Activated T-helper 2 cell treated with anti-CD3 and anti-CD28 coated beads, Interferon-gamma antibody, Interleukin-2, Interleukin-4, amounts not matched to agents 10 μg/mL and 5 μg/mL and 100 μg/mL, durations not matched to agents 14 hours and 24 hours and 36 hours (primary cell): ENCODE measurements around the gene C14orf132. TPM values are rescaled to one million over a fixed set of nuclear protein-coding genes. Genes with fewer than 3 reads are reported as not detected.

ENCODE experiments used
- DNase-seq: peaks from one replicate; pipeline ENCODE4 v3.0.0; 2021; ENCODE audit warnings: low spot score
- H3K27ac Mint-ChIP-seq: one replicate; pipeline ENCODE4 v1.8.0; 2021; ENCODE audit warnings: mixed read lengths
- H3K27me3 Mint-ChIP-seq: one replicate; pipeline ENCODE4 v1.8.0; 2021; ENCODE audit warnings: low read depth, mixed read lengths
- H3K36me3 Mint-ChIP-seq: one replicate; pipeline ENCODE4 v1.8.0; 2021; ENCODE audit warnings: low read depth, mixed read lengths
- H3K4me1 Mint-ChIP-seq: one replicate; pipeline ENCODE4 v1.8.0; 2021; ENCODE audit warnings: low read depth, mixed read lengths
- H3K4me3 Mint-ChIP-seq: one replicate; pipeline ENCODE4 v1.8.0; 2021; ENCODE audit warnings: low read depth, mild to moderate bottlenecking, moderate library complexity, mixed read lengths
- H3K9me3 Mint-ChIP-seq: one replicate; pipeline ENCODE4 v1.8.0; 2021; ENCODE audit warnings: mixed read lengths
- intact Hi-C: fragments of 100-400 bp; cut with micrococcal nuclease; formaldehyde crosslinking; loops from one replicate; pipeline ENCODE4 v1.15.1; 2023
- total RNA-seq: library from RNA; stranded (reverse); gene quantifications from 2 replicates; pipeline ENCODE4 v1.2.3, GENCODE V29; 2022

Gene C14orf132
- total RNA-seq, 1 donor from 2014 or later = 1.6 TPM

GRCh38 chr14:96057738-96058137 lies 18.6 kb downstream of the C14orf132 start:
- H3K27me3 Mint-ChIP-seq = peaks cover 3% of the 10 kb centered on the region
- no peak for DNase-seq
- H3K9me3 Mint-ChIP-seq = no peaks in the 10 kb centered on the region
- H3K36me3 Mint-ChIP-seq = no peaks in the 10 kb centered on the region
- H3K4me3 Mint-ChIP-seq = no peak overlapping the region
- H3K27ac Mint-ChIP-seq = no peak overlapping the region
- intact Hi-C loops = no loop called here
- H3K4me1 Mint-ChIP-seq = no peaks in the 10 kb centered on the region

DNA sequence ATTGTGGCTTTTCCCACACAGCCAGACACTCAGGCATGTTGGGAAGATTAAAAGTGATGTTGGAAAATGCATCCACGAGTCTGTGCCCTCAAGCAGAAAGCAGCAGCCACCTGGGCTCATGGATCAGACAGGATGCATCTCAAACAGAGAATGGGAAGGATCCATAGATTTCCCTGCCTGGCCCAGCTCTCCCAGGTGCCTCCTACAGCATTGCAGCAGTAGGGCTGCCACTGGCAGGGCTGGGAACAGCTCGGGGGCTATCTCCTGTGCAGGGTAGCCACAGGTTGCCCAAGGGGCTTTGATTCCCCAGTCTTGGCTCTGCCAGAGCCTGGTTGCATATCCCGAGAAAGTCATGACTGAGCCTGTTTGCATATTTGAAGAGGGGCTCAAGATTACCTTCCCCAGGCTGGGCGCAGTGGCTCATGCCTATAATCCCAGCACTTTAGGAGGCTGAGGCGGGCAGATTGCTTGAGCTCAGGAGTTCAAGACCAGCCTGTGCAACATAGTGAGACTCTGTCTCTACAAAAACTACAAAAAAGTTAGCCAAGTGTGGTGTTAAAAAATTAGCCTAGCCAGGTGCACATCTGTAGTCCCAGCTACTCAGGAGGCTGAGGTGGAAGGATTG lies 19.5 kb downstream of the C14orf132 start:
- no peak overlapping the region for H3K4me3 Mint-ChIP-seq
- no peak overlapping the region for H3K27ac Mint-ChIP-seq
- H3K36me3 Mint-ChIP-seq = no peaks in the 10 kb centered on the region
- no peak for DNase-seq
- no peaks in the 10 kb centered on the region for H3K4me1 Mint-ChIP-seq
- H3K9me3 Mint-ChIP-seq = no peaks in the 10 kb centered on the region
- intact Hi-C loops = no loop called here
- H3K27me3 Mint-ChIP-seq = peaks cover 3% of the 10 kb centered on the region

- no peak overlapping the region for H3K4me3 Mint-ChIP-seq
- peaks cover 3% of the 10 kb centered on the region for H3K27me3 Mint-ChIP-seq
- DNase-seq = no peak
- H3K27ac Mint-ChIP-seq = no peak overlapping the region
- intact Hi-C loops = no loop called here
- H3K4me1 Mint-ChIP-seq = no peaks in the 10 kb centered on the region
- H3K36me3 Mint-ChIP-seq = no peaks in the 10 kb centered on the region
- no peaks in the 10 kb centered on the region for H3K9me3 Mint-ChIP-seq
Observed at GRCh38 chr14:96059519-96060135, 20.5 kb downstream of the C14orf132 start.

GRCh38 chr14:96060186-96060933 lies 21.2 kb downstream of the C14orf132 start:
- Mint-ChIP-seq H3K4me1 (no peaks in the 10 kb centered on the region), H3K4me3 (no peak overlapping the region), H3K9me3 (no peaks in the 10 kb centered on the region), H3K27me3 (peaks cover 3% of the 10 kb centered on the region), H3K36me3 (no peaks in the 10 kb centered on the region), H3K27ac (no peak overlapping the region)
- no peak for DNase-seq
- intact Hi-C loops = no loop called here

- H3K27me3 Mint-ChIP-seq = peaks cover 3% of the 10 kb centered on the region
- H3K4me3 Mint-ChIP-seq = no peak overlapping the region
- no peaks in the 10 kb centered on the region for H3K9me3 Mint-ChIP-seq
- H3K27ac Mint-ChIP-seq = no peak overlapping the region
- H3K36me3 Mint-ChIP-seq = no peaks in the 10 kb centered on the region
- DNase-seq = no peak
- intact Hi-C loops = no loop called here
- H3K4me1 Mint-ChIP-seq = no peaks in the 10 kb centered on the region
Observed at GRCh38 chr14:96062010-96062409, 22.8 kb downstream of the C14orf132 start.

- no peak overlapping the region for H3K4me3 Mint-ChIP-seq
- intact Hi-C loops = no loop called here
- peaks cover 3% of the 10 kb centered on the region for H3K27me3 Mint-ChIP-seq
- H3K36me3 Mint-ChIP-seq = no peaks in the 10 kb centered on the region
- no peaks in the 10 kb centered on the region for H3K4me1 Mint-ChIP-seq
- no peak for DNase-seq
- H3K9me3 Mint-ChIP-seq = no peaks in the 10 kb centered on the region
- H3K27ac Mint-ChIP-seq = no peak overlapping the region
Observed at GRCh38 chr14:96062506-96062905, 23.3 kb downstream of the C14orf132 start.

GRCh38 chr14:96064866-96065265 lies 25.7 kb downstream of the C14orf132 start:
- intact Hi-C loops = no loop called here
- Mint-ChIP-seq H3K4me1 (no peaks in the 10 kb centered on the region), H3K9me3 (no peaks in the 10 kb centered on the region), H3K36me3 (no peaks in the 10 kb centered on the region), H3K27me3 (peaks cover 3% of the 10 kb centered on the region), H3K27ac (no peak overlapping the region), H3K4me3 (no peak overlapping the region)
- no peak for DNase-seq

- intact Hi-C loops = no loop called here
- Mint-ChIP-seq H3K27ac (no peak overlapping the region), H3K4me1 (no peaks in the 10 kb centered on the region), H3K27me3 (peaks cover 3% of the 10 kb centered on the region), H3K9me3 (no peaks in the 10 kb centered on the region), H3K4me3 (no peak overlapping the region), H3K36me3 (no peaks in the 10 kb centered on the region)
- no peak for DNase-seq
Observed at GRCh38 chr14:96065661-96066459, 26.7 kb downstream of the C14orf132 start.

DNA sequence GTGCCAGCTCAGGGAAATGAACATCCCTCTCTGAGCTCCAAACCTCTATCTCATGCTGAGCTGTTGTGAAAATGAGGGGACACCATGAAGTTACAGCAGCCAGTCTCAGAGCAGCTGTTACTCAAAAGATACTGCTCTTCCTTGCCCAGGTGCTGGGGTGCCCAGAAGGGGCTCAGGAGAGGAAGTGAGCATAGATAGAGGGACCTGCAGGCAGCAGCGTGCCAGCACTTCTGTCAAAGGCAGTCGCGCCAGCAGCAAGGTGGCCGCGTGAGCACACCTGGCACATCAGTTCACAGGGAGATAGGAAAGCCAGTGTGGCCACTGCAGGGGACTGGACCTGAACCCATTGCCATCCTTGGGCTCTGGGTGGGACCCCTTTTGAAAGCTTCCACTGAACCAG lies 27.8 kb downstream of the C14orf132 start:
- Mint-ChIP-seq H3K4me3 (no peak overlapping the region), H3K27ac (no peak overlapping the region), H3K4me1 (no peaks in the 10 kb centered on the region), H3K9me3 (no peaks in the 10 kb centered on the region), H3K27me3 (peaks cover 1% of the 10 kb centered on the region), H3K36me3 (no peaks in the 10 kb centered on the region)
- intact Hi-C loops = no loop called here
- no peak for DNase-seq

DNA sequence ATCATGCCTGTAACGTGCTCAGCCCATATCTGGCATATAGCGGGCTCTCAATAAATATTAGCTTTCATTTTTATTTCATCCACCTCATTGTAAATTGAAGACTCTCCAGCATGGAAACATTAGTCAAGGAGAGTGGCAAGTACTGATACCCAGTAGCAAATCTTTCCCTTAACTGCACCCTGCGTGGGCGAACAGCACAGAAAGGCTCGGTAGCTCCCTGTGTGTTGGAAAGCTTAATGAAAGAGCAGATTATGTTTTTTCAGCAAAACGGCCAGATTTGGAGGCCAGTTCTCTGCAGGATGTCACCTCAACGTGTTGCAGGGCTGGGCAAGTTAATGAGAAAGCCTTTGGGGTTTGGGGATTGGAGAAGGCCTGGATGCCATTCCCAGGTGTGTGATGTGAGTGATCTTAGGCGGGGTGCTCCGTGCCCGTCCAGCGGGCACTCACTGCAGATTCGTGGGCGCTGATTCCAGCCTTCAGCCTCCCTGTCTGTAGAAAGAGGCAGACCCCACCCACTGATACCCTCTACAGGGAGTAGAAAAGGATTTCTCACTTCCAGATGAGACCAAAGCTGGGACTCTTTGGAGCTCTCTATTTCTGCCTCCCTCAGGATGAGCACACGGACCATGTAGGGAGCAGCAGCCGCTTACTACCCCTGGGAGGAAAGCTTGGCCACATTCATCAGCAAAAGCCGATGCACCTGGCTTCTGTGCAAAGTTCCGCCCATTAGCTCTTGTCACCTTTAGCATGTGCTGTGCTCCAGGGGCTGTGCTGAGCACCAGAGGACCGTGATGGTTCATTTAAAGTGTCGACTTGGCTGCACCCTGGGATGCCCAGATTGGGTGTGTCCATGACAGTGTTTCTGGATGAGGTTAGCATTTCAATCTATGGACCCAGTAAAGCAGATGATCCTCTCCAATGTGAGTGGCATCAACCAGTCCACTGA lies 29.1 kb downstream of the C14orf132 start:
- no peak for DNase-seq
- no peaks in the 10 kb centered on the region for H3K36me3 Mint-ChIP-seq
- intact Hi-C loops = no loop called here
- no peak overlapping the region for H3K4me3 Mint-ChIP-seq
- no peaks in the 10 kb centered on the region for H3K27me3 Mint-ChIP-seq
- no peaks in the 10 kb centered on the region for H3K4me1 Mint-ChIP-seq
- no peak overlapping the region for H3K27ac Mint-ChIP-seq
- no peaks in the 10 kb centered on the region for H3K9me3 Mint-ChIP-seq

DNA sequence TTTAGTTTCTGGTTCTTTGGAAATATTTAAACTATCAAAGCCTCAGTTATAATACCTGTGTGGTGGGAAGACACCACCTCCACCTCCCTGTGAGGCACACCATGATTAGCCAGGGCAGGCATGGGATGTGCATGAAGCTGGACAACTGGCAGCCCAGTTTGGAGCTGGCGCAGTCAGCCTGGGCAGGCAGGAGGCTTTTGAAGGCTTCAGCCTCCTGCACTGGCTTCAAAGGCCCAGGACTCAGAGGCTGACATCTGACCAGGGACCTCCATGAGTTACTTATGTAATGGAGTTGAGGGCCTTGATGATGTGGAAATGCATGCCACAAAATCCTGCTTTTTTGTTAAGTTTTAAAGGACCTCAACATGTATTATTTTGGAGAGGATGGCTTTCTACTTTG lies 30.3 kb downstream of the C14orf132 start:
- Mint-ChIP-seq H3K27ac (no peak overlapping the region), H3K4me1 (no peaks in the 10 kb centered on the region), H3K9me3 (no peaks in the 10 kb centered on the region), H3K4me3 (no peak overlapping the region), H3K27me3 (no peaks in the 10 kb centered on the region), H3K36me3 (no peaks in the 10 kb centered on the region)
- DNase-seq = no peak
- intact Hi-C loops = no loop called here

DNA sequence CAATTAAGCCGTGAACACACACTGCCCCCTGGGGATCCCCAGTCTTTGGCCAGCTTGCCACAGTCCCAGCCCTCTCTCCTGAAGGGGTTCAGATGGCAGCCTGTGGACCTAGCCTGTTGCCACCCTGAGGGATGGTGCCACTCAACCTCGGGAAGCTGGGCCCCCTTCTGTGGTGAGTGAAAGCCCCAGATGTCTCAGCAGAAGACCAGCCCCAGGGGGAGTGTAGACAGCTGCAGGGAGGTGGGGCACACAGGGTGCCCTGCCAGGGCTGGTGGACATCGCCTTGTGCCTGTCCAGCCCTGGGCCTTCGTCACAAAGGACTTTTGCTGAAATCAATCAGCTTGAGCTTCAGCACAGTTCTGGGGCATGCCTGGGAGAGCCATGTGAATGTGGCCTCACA lies 32.4 kb downstream of the C14orf132 start:
- Mint-ChIP-seq H3K4me3 (no peak overlapping the region), H3K27ac (no peak overlapping the region), H3K27me3 (peaks cover 4% of the 10 kb centered on the region), H3K4me1 (no peaks in the 10 kb centered on the region), H3K9me3 (no peaks in the 10 kb centered on the region), H3K36me3 (no peaks in the 10 kb centered on the region)
- DNase-seq = no peak
- intact Hi-C loops = no loop called here
